GM19468 (cell line): ENCODE measurements around the gene MYLK.
"Not testable (repeated sequence)": the region's sequence is repeated elsewhere in the genome, so short reads cannot be mapped to it uniquely, and the experiment has no call there.

Experiments
- ATAC-seq: cut with Tn5 transposase; IDR thresholded peaks from one replicate; pipeline ENCODE4 v1.9.1; 2021; ENCODE audit warnings: mild to moderate bottlenecking, moderate library complexity, moderate number of reproducible peaks; ENCODE audit not compliant: unreplicated experiment; ENCODE audit errors: extremely low read depth

Gene MYLK

GRCh38 chr3:123734527-123734902 is 149.6 kb downstream of the MYLK start:
- no peak for ATAC-seq

GRCh38 chr3:123733805-123734526 is 150.2 kb downstream of the MYLK start:
- no peak for ATAC-seq

GRCh38 chr3:123733341-123733740 is 150.8 kb downstream of the MYLK start:
- ATAC-seq: no peak

- ATAC-seq: no peak
These were observed 151.7 kb downstream of the MYLK start for GRCh38 chr3:123732447-123732846.

GRCh38 chr3:123730829-123731228 is 153.3 kb downstream of the MYLK start:
- ATAC-seq: no peak

GRCh38 chr3:123728991-123729390 is 155.1 kb downstream of the MYLK start:
- no peak for ATAC-seq

GRCh38 chr3:123728014-123728413 is 156.1 kb downstream of the MYLK start:
- no peak for ATAC-seq

- ATAC-seq: no peak
These were observed 158.3 kb downstream of the MYLK start for GRCh38 chr3:123725652-123726400.

GRCh38 chr3:123724306-123724705 is 159.8 kb downstream of the MYLK start:
- no peak for ATAC-seq

GRCh38 chr3:123723522-123724168 is 160.5 kb downstream of the MYLK start:
- no peak for ATAC-seq

GRCh38 chr3:123723070-123723469 is 161.1 kb downstream of the MYLK start:
- no peak for ATAC-seq

- ATAC-seq: no peak
These were observed 161.7 kb downstream of the MYLK start for GRCh38 chr3:123722456-123722855.

- no peak for ATAC-seq
These were observed 162.1 kb downstream of the MYLK start for GRCh38 chr3:123722021-123722420.

GRCh38 chr3:123721095-123721689 is 162.9 kb downstream of the MYLK start:
- not testable (repeated sequence) for ATAC-seq

- ATAC-seq: no peak
These were observed 163.5 kb downstream of the MYLK start for GRCh38 chr3:123720638-123721037.

GRCh38 chr3:123719862-123720453 is 164.2 kb downstream of the MYLK start:
- ATAC-seq: no peak

GRCh38 chr3:123719061-123719756 is 164.9 kb downstream of the MYLK start:
- ATAC-seq: not testable (repeated sequence)

GRCh38 chr3:123718108-123718507 is 166.0 kb downstream of the MYLK start:
- no peak for ATAC-seq

GRCh38 chr3:123717451-123717850 is 166.7 kb downstream of the MYLK start:
- ATAC-seq: not testable (repeated sequence)

- no peak for ATAC-seq
These were observed 167.7 kb downstream of the MYLK start for GRCh38 chr3:123716411-123716810.
